OCI-LY1 (cell line): ENCODE results near the gene ERMAP.

ENCODE experiments used
- CTCF ChIP-seq: fragments of 200-600 bp; sonication (generic), shearing (Covaris generic); IDR thresholded peaks from 2 replicates; pipeline ENCODE4 v1.5.1; 2017; ENCODE audit warnings: mild to moderate bottlenecking, antibody characterized with exemption, low read length, moderate library complexity, mixed read lengths
- EZH2 ChIP-seq: fragments of 200-600 bp; sonication (generic), shearing (Covaris generic); IDR thresholded peaks from 2 replicates; pipeline ENCODE4 v1.8.0; 2017; ENCODE audit warnings: borderline replicate concordance, mixed run types, mild to moderate bottlenecking, antibody characterized with exemption, low read length, moderate library complexity, mixed read lengths

GRCh38 chr1:42841440-42842147 lies 24.7 kb downstream of the ERMAP start:
- TF ChIP-seq CTCF (no peak), EZH2 (no peak)
